Erythroblast (primary cell): ENCODE results near the gene CAMSAP3.

Experiments used
- GATA1 ChIP-seq: IDR thresholded peaks from 2 replicates; pipeline ENCODE4 v1.6.1; 2011; ENCODE audit warnings: low read depth, mild to moderate bottlenecking, control low read depth, low read length, moderate library complexity
- POLR2A ChIP-seq: IDR thresholded peaks from 2 replicates; pipeline ENCODE4 v1.6.1; 2011; ENCODE audit warnings: mild to moderate bottlenecking, low read length

DNA sequence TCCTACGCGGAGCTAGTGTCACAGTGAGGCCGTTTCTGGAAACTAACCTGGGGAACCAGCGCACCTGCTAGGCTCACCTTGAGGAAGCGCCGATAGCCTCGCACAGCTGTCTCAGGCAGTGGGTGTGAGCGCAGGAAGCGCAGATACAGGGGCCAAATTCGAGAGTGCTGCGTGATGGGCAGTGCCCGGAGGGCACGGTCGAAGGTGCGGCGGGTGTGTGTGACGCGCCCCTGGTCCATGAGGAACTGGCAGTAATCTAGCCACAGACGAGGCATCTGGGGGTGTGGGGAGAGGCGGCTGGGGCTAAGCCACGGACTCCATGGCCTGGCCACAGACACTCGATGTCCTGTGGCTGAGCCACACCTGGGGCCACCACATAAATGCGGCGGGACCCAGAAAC is 31.5 kb downstream of the CAMSAP3 start:
- TF ChIP-seq POLR2A, result no peak
- TF ChIP-seq GATA1, result no peak
